Ecto neural progenitor cell (in vitro differentiated cells): ENCODE data around the gene EEF2.
"Not testable (repeated sequence)": the region's sequence is repeated elsewhere in the genome, so short reads cannot be mapped to it uniquely, and the experiment has no call there.

Source experiments
- DNase-seq: peaks from one replicate; pipeline ENCODE4 v3.0.0-alpha.2; 2018; ENCODE audit warnings: low spot score

The EEF2 gene

GRCh38 chr19:3968556-3969434 is 16.5 kb downstream of the EEF2 start:
- peak; percentile 93 for DNase-seq

GRCh38 chr19:3967983-3968382 is 17.3 kb downstream of the EEF2 start:
- DNase-seq, result not testable (repeated sequence)

GRCh38 chr19:3966051-3967017 is 18.9 kb downstream of the EEF2 start:
- no peak for DNase-seq

- no peak for DNase-seq
Measured at GRCh38 chr19:3964256-3965194, 20.7 kb downstream of the EEF2 start.

- DNase-seq, result no peak
Measured at GRCh38 chr19:3963458-3964255, 21.6 kb downstream of the EEF2 start.

- no peak for DNase-seq
Measured at GRCh38 chr19:3961007-3961406, 24.3 kb downstream of the EEF2 start.

- DNase-seq, result no peak
Measured at GRCh38 chr19:3959766-3960131, 25.5 kb downstream of the EEF2 start.

- DNase-seq, result no peak
Measured at GRCh38 chr19:3958836-3959765, 26.2 kb downstream of the EEF2 start.

GRCh38 chr19:3955688-3956087 is 29.6 kb downstream of the EEF2 start:
- no peak for DNase-seq

GRCh38 chr19:3955276-3955675 is 30.0 kb downstream of the EEF2 start:
- DNase-seq, result not testable (repeated sequence)

- DNase-seq, result no peak
Measured at GRCh38 chr19:3954107-3954506, 31.2 kb downstream of the EEF2 start.

- DNase-seq, result not testable (repeated sequence)
Measured at GRCh38 chr19:3952755-3953276, 32.4 kb downstream of the EEF2 start.

GRCh38 chr19:3950871-3951861 is 34.1 kb downstream of the EEF2 start:
- no peak for DNase-seq

GRCh38 chr19:3949997-3950859 is 35.0 kb downstream of the EEF2 start:
- DNase-seq, result no peak

- DNase-seq, result no peak
Measured at GRCh38 chr19:3949294-3949693, 36.0 kb downstream of the EEF2 start.

- not testable (repeated sequence) for DNase-seq
Measured at GRCh38 chr19:3947316-3947933, 37.8 kb downstream of the EEF2 start.

GRCh38 chr19:3945838-3946237 is 39.4 kb downstream of the EEF2 start:
- DNase-seq, result no peak
